ENCODE results near the gene RNU1-3.
"Not testable (repeated sequence)": the region's sequence is repeated elsewhere in the genome, so short reads cannot be mapped to it uniquely, and the experiment has no call there.

- TF ChIP-seq CTCF (IDR thresholded peaks at IDR 0.05; ENCODE audit: poor library complexity); EZH2 (IDR thresholded peaks at IDR 0.05; ENCODE audit: borderline replicate concordance); EZH2phosphoT487 (IDR thresholded peaks at IDR 0.05; ENCODE audit: low read depth, severe bottlenecking, unreplicated experiment): not testable (repeated sequence)
Observed at GRCh38 chr1:16701189-16701588, 34.4 kb upstream of the RNU1-3 start.
